ENCODE measurements around the gene STRIP1.

DNA sequence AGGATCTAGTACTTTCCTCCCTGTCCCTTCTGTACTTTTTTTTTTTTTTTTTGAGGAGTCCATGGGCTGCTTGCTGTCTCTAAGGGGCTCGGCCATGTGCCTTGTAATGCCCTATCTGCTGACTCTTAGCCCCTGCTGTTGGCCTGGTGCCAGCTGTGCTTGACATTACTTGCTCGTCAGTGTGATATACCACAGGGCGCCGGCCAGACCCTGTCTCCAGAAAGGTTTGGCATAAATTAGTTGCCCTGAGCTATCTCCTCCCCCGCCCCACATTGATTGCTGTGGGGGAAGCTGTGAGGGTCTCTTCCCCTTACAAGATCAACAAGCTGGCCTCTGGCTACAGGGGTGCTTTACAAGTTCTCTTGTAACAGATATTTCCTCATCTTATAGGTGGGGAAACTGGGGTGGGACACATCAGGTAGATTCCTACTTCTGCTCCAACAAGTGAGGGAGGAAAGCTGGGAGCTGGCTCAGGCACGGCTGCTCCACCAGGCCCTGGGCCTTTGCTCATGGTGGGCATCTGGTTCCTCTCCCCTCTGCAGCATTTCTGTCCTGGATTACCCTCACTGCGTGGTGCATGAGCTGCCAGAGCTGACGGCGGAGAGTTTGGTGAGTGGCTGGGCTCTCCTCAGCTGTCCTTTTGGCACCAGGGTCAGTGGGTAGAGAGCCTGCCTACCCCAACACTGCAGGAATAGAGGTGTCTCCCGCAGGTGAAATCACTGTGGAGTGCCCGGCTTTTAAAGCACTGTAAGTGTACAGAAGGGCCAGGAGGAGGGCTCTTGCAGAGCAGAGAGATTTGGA lies 15.6 kb downstream of the STRIP1 start:
- TF ChIP-seq, protein P1, sequence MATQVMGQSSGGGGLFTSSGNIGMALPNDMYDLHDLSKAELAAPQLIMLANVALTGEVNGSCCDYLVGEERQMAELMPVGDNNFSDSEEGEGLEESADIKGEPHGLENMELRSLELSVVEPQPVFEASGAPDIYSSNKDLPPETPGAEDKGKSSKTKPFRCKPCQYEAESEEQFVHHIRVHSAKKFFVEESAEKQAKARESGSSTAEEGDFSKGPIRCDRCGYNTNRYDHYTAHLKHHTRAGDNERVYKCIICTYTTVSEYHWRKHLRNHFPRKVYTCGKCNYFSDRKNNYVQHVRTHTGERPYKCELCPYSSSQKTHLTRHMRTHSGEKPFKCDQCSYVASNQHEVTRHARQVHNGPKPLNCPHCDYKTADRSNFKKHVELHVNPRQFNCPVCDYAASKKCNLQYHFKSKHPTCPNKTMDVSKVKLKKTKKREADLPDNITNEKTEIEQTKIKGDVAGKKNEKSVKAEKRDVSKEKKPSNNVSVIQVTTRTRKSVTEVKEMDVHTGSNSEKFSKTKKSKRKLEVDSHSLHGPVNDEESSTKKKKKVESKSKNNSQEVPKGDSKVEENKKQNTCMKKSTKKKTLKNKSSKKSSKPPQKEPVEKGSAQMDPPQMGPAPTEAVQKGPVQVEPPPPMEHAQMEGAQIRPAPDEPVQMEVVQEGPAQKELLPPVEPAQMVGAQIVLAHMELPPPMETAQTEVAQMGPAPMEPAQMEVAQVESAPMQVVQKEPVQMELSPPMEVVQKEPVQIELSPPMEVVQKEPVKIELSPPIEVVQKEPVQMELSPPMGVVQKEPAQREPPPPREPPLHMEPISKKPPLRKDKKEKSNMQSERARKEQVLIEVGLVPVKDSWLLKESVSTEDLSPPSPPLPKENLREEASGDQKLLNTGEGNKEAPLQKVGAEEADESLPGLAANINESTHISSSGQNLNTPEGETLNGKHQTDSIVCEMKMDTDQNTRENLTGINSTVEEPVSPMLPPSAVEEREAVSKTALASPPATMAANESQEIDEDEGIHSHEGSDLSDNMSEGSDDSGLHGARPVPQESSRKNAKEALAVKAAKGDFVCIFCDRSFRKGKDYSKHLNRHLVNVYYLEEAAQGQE (IDR thresholded peaks at IDR 0.05) = no peak
- TF ChIP-seq RXRA (IDR thresholded peaks at IDR 0.05) (no peak), YY1 (IDR thresholded peaks at IDR 0.05) (no peak)
- TF ChIP-seq, protein P2, sequence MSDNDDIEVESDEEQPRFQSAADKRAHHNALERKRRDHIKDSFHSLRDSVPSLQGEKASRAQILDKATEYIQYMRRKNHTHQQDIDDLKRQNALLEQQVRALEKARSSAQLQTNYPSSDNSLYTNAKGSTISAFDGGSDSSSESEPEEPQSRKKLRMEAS (IDR thresholded peaks at IDR 0.05) = no peak
